Activated CD4-positive, alpha-beta T cell treated with anti-CD3 and anti-CD28 coated beads for 4 hours (primary cell): ENCODE measurements around the gene LMO7.

Source experiments
- DNase-seq, 2 donors: peaks; one replicate each; pipeline ENCODE4 v3.0.0-alpha.2; 2020

LMO7 gene

GRCh38 chr13:75860935-75861334 is 224.8 kb downstream of the LMO7 start:
- no peak for DNase-seq

DNA sequence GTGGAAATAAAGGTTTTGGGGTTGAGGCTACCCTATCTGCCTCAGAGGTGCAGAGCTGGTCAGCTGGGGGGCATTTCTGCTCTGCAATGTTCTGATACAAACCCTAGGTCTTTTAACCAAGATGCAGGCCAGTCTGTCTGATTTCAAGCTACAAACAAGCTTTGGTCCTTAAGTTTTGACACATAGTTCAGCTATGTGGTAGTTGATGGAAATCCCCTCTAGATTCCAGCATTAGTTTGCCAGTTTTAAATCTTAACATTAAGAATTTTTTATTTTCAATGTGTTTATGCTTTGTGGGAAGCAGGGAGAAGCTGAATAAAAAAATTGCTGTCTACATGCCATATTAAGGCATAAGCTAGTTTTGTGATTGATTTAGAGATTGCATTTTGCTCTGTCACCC is 225.7 kb downstream of the LMO7 start:
- DNase-seq = no peak

GRCh38 chr13:75864718-75865117 is 228.6 kb downstream of the LMO7 start:
- DNase-seq = no peak

DNA sequence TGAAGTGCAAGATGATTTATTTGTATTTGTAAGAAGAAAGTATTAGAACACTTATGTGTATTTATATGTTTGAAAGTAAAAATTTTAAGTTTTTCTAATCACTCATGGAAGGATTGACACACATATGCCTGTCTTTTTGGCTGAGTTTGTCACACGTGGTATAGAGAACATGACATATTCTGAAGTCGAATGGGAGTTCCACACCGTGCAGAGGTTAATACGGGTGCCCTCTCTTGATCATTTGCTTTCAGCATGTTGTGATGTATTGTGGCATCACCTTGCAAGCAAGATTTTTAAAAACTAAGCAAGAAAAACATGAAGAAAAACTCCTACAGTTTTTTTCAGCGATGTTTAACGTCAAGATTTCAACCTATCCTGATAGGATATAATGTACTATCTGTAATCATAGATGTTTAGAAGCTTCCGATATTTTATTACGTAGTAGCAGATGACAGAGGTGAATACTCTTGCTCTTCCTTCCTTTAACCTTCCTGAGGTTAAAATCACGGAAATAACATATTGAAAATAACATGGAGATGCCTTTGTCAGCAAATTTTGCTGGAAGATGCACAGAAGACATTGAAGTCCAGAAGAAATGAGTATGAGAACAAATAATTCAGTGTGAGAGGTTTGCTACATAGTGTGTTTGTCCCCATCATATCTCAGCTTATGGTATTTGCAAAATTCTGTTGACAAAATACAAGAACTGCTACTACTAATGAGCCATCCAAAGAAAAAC is 231.4 kb downstream of the LMO7 start:
- DNase-seq = no peak

GRCh38 chr13:75869981-75870380 is 233.9 kb downstream of the LMO7 start:
- DNase-seq = no peak

GRCh38 chr13:75870397-75870903 is 234.3 kb downstream of the LMO7 start:
- peak; percentile 3 to 4 for DNase-seq

- no peak for DNase-seq
Observed at GRCh38 chr13:75871059-75871458, 234.9 kb downstream of the LMO7 start.

- DNase-seq = no peak
Observed at GRCh38 chr13:75872980-75873379, 236.8 kb downstream of the LMO7 start.

DNA sequence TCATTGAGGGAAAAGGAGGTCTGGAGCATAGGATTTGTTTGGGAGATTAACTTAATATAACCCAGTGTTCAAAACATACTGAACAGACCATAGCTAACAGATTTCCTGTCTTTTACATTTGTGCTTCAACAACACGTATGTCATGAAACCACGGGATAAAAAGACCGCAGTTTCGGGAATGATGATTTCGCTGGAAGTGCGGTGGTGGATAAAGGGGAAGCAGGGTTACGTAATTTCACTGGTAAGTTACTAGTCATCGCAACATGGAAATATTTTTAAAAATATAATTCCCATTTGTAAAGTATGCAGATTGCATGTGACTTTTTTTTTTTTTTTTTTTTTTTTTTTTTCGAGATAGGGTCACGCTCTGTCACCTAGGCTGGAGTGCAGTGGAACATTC is 237.4 kb downstream of the LMO7 start:
- no peak for DNase-seq

GRCh38 chr13:75875450-75875849 is 239.3 kb downstream of the LMO7 start:
- DNase-seq = no peak

DNA sequence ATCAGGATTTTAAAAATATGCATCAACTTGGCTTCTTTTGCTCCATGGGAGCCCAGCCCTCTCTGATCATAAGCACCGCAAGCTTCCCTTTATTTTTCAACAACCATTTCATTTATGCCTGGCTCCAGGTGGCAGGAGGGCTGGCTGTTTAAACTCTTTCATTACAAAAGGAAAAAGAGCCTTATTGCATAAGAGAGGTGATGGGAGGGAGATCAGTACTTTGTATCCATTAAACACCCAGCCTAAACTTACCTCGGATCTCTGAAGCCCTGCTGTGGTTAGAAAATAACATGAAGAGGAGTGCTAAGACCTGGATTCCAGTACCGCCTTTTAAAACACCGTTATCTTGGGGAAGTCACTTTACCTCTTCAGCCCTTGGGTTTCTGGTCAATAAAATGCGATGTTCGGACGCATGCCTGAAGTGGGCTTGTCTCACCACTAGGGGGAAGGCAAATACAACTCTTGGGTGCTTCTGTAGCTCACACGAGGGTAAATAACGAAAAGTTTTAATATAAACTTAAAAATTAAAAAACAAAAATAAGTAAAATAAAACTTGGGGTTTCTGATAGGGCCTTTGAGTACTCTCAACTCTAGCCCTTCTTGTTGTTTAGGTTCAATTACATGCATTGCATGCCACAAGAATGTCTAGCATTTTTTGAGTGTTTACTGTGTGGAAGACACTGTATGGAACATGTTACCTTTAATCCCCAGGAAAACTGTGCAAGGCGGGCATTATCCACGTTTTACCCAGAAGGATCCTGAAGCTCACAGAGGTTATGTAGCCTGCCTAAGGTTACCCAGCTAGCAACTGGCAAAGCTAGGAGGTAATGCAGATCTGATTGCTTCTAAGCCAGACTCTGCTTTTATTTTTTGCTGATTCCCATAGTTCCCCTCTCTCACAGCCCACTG is 240.3 kb downstream of the LMO7 start:
- peak; percentile 39 to 47 for DNase-seq

- no peak for DNase-seq
Observed at GRCh38 chr13:75877071-75877470, 240.9 kb downstream of the LMO7 start.

DNA sequence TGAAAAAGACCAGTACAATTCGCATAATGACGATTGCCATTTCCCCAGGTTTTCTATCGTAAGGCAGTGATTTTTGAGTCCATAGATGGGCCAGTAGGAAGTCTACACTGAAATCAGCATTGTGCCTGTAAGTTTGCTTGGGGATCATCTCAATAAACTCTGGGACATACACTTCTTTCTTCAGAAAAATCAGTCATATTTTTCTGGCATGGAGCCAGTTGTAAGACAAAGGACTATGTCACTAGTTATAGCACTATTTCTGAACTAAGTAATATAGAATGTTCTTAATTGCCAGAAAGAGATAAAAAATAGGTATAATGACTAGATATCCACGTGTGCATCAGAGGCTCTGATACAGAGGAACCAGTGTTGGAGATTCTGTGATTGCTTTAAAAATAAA is 243.5 kb downstream of the LMO7 start:
- DNase-seq = no peak

- no peak for DNase-seq
Observed at GRCh38 chr13:75881109-75881775, 245.1 kb downstream of the LMO7 start.

DNA sequence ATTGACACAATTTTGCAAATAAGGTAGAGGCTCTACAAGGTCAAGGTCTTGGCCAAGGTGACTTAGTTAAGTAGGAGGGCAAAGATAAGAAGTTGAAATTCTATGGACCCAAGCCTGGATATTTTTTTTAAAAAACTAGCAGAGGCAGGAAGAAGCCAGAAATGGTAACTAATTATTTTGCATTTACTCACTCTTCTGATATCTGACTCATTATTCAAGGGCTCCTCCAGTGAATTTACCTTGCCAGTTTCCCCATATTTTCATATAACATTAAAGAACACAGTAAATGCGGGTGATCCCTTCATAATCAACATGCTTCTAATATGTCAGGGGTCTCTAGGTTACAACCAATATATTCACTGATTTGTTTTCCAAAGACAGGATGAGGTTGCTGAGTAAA is 246.1 kb downstream of the LMO7 start:
- no peak for DNase-seq

- no peak for DNase-seq
Observed at GRCh38 chr13:75889427-75889826, 253.3 kb downstream of the LMO7 start.

DNA sequence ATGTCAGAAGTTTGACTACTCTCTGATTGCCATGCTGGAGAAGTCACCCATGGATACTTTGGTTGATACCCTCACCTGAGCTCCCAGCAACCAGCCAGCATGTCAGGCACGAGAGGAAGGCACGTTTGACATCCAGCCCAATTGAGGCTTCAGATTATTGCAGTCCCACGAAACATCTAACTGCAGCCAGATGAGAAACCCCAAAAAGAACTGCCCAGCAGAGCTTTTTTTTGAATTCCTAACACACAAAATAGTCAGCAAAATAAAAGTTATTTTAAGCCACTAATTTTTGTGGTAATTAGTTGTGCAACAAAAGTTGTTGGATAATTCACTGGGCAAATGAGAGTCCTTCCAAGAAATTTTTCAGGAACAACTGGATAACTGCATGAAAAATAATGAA is 259.0 kb downstream of the LMO7 start:
- DNase-seq = no peak

DNA sequence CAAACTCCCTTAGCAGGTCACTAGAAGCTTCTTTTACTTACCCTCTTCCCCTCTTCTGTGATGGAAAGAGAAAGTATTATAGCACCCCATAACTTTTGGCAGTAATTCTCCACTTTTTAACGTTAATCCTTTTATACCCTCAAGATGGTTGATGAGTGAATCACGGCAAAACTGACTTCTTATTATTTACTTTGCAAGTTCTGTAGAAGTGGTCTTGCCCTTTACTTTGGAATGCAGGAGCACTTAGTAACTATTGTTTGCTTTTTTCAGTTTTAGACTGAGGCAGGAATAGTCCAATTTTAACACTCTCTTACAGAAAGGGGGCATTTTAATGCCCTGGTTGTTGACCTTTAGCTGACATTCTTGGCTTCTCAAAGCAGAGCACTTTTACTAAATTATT is 260.1 kb downstream of the LMO7 start:
- DNase-seq = no peak

- no peak for DNase-seq
Observed at GRCh38 chr13:75897386-75897785, 261.3 kb downstream of the LMO7 start.

GRCh38 chr13:75901501-75901900 is 265.4 kb downstream of the LMO7 start:
- no peak for DNase-seq

DNA sequence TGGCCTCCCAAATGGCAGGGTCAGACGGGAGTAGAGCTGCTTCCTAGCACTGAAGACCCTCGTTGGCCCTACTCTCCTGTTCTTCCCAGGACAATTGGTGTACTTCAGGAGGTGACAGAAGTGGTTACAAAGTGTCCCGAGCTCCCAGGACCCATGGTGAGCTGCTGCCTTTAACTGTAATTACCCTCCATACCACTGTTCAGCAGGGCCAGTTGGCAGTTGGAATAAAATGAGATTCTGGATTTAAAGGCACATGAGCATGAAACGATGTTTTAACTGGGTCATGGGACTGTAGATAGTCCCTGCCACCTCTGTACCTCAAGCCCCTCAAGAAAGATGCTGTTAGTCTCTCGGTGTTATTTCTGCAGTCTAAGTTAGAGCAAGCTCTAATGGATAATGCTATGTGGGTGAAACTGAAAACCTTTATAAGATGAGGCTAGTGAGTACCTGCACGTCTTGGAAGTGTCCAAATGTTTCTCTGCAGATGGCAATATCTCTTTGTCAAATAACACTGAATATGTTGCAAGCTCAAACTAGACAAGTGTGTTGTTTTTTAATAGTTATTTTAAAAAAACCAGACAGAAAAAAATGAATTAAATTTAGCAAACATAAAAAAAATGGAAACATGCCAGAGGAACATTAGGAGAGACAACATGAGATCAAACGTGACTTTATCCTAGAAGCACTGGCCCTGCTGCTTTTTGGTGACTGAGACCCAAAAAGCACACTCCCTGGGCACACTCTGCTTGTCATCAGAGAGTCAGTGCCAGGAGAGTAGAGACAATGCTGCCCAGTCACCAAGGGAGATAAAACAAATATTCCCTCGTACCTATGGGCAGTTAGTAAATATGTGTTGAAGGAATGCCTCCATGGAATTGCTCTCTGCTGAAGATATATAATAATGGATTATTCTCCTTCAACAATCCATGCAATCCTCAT is 266.3 kb downstream of the LMO7 start:
- DNase-seq = no peak

DNA sequence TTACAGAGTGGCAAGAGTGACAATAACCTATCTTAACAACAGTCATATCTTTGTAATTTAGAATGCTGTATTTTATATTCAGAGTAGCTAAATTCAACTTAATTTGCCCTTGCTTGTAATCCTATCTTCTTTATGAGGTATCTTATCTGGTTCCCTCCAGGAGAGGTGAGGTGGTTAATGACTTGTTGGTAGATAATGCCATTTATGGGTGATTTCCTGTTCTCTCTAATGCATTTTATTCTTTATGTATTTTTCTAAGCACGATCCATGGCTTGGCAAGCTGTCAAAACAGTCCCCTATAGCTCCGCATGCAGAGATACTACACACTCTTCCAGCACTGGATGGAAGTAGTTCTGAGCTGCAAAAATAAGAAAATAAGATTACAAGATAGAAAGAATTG is 267.9 kb downstream of the LMO7 start:
- DNase-seq = no peak
